Measurements from ENCODE around the gene MOCS3. TPM values are rescaled to one million over a fixed set of nuclear protein-coding genes. Genes with fewer than 3 reads are reported as not detected.

Gene MOCS3
- 8.4 and 9.7 TPM in 2 replicates for total RNA-seq (2016; rRNA removed; fragmentation: Illumina TruSeq; extraction: Trizol)
- 1.2 and 1.3 TPM in 2 replicates for total RNA-seq (2016; cell fraction: cytosol; rRNA removed; fragmentation: Illumina TruSeq; extraction: Trizol; ENCODE audit: low read depth)
- 7.8 and 8.8 TPM in 2 replicates for total RNA-seq (2016; cell fraction: insoluble cytoplasmic fraction; rRNA removed; fragmentation: Illumina TruSeq; extraction: Trizol)
- total RNA-seq (2016; cell fraction: membrane; rRNA removed; fragmentation: Illumina TruSeq; extraction: Trizol) = 3.7 and 4.2 TPM in 2 replicates
- total RNA-seq (2016; cell fraction: nucleus; rRNA removed; fragmentation: Illumina TruSeq; extraction: Trizol) = 5.4 and 5.7 TPM in 2 replicates
- polyA plus RNA-seq (2011; rRNA removed) = 3.7 and 4.1 TPM in 2 replicates
- 4.0 and 4.1 TPM in 2 replicates for polyA plus RNA-seq (2011; cell fraction: cytosol; rRNA removed)
- polyA plus RNA-seq (2011; cell fraction: nucleus; rRNA removed) = 2.9 and 3.2 TPM in 2 replicates
- 2.7 and 3.3 TPM in 2 replicates for polyA plus RNA-seq (2012)
- 0.53 and 0.58 TPM in 2 replicates for polyA plus RNA-seq (2016; cell fraction: cytosol; fragmentation: Illumina TruSeq; extraction: Trizol; ENCODE audit: low read depth)
- polyA plus RNA-seq (2016; cell fraction: insoluble cytoplasmic fraction; fragmentation: Illumina TruSeq; extraction: Trizol; ENCODE audit: low read depth) = 7.8 and 8.0 TPM in 2 replicates
- 1.7 and 2.1 TPM in 2 replicates for polyA plus RNA-seq (2016; cell fraction: membrane; fragmentation: Illumina TruSeq; extraction: Trizol; ENCODE audit: low read depth)
- 4.3 and 4.4 TPM in 2 replicates for polyA plus RNA-seq (2016; cell fraction: nucleus; fragmentation: Illumina TruSeq; extraction: Trizol; ENCODE audit: insufficient read depth, low read depth)
- polyA minus RNA-seq (2011; rRNA and poly(A)+ RNA removed; ENCODE audit: low replicate concordance) = 14.6 and 20.7 TPM in 2 replicates
- polyA minus RNA-seq (2011; cell fraction: cytosol; rRNA and poly(A)+ RNA removed) = 6.3 and 6.7 TPM in 2 replicates
- 12.4 and 13.6 TPM in 2 replicates for polyA minus RNA-seq (2011; cell fraction: nucleus; rRNA and poly(A)+ RNA removed)
- percentile 93 among the genes with signal in this experiment for Bru-seq, nascent RNA
- BruChase-seq, experiment 1, labeled RNA remaining after a 6-hour chase = percentile 62 among the genes with signal in this experiment
- percentile 87 among the genes with signal in this experiment for BruChase-seq, experiment 2, labeled RNA remaining after a 2-hour chase
- long read RNA-seq, experiment 1, full-length matches to known transcripts = 19 of 19 reads
- long read RNA-seq, experiment 1, partial matches to known transcripts = 0 of 19 reads
- long read RNA-seq, experiment 1, other reads (novel, unspliced or antisense) = 0 of 19 reads
- long read RNA-seq, experiment 2, full-length matches to known transcripts = 19 of 19 reads
- long read RNA-seq, experiment 2, partial matches to known transcripts = 0 of 19 reads
- long read RNA-seq, experiment 2, other reads (novel, unspliced or antisense) = 0 of 19 reads

GRCh38 chr20:50958615-50959542 lies at the start of gene MOCS3:
TSS of gene MOCS3 (plus strand) at chr20:50958818. CDS start at chr20:50958843, 25 bp downstream.
- CTCF ChIA-PET (ENCODE audit: low intra/inter-chr PET ratio, low total read pairs) = interaction anchor here (1.9 to 2.3 kb wide), 2 partner anchors 30 to 140 kb away, joined by 7 to 9 read pairs; no protein-coding TSS in a partner anchor
- Histone ChIP-seq H4K20me1 (ENCODE audit: insufficient read depth, low read length) (peaks cover 42% of the 10 kb centered on the region), H3K79me2 (ENCODE audit: insufficient read depth, low read length) (peaks cover 69% of the 10 kb centered on the region)
- TF ChIP-seq ATAD3A (CRISPR knock-in tag; IDR thresholded peaks at IDR 0.05) (0 out of 2 replicates have a peak, but pooled peaks have one; percentile 42), SRSF4 (IDR thresholded peaks at IDR 0.05; ENCODE audit: low read depth, low read length, poor library complexity, severe bottlenecking) (no peak), ZNF546 (CRISPR knock-in tag; conservative IDR thresholded peaks at IDR 0.05) (peak; percentile 14; the same call in 1 of the 2 replicates), BCL3 (CRISPR knock-in tag; IDR thresholded peaks at IDR 0.05) (peak; percentile 17; the same call in 1 of the 2 replicates), JUN (CRISPR knock-in tag; IDR thresholded peaks at IDR 0.05) (peak; percentile 13; the same call in 1 of the 2 replicates), RBM39 (IDR thresholded peaks at IDR 0.05; ENCODE audit: low read depth, low read length, poor library complexity, severe bottlenecking) (no peak), ZNF557 (CRISPR knock-in tag; IDR thresholded peaks at IDR 0.05) (peak; percentile 92), ZC3H4 (CRISPR knock-in tag; IDR thresholded peaks at IDR 0.05; ENCODE audit: borderline replicate concordance) (0 out of 2 replicates have a peak, but pooled peaks have one; percentile 20), ZBTB34 (CRISPR knock-in tag; IDR thresholded peaks at IDR 0.05) (no peak), JDP2 (CRISPR knock-in tag; IDR thresholded peaks at IDR 0.05; ENCODE audit: borderline replicate concordance) (peak; percentile 22; the same call in 1 of the 2 replicates)

More at GRCh38 chr20:50958615-50959542, at the start of gene MOCS3:
- Histone ChIP-seq H3K36me3 (replicated peaks in 1 of 2; ENCODE audit: control insufficient read depth in 1 of 2, insufficient read depth in 2 of 2, low read length in 2 of 2) (peaks cover 0 to 16% of the 10 kb centered on the region in 2 experiments; a peak in 4 of 5 replicates), H3K27ac (ENCODE audit: extremely low read length, insufficient read depth, low read length) (peak within 1 kb of the TSS; percentile 86), H3K4me1 (ENCODE audit: insufficient read depth, low read length) (peaks cover 44% of the 10 kb centered on the region), H3K4me2 (ENCODE audit: low read depth, low read length) (peak within 1 kb of the TSS; percentile 94), H3K4me3 (replicated peaks in 1 of 3; ENCODE audit: insufficient read depth in 1 of 3, low read depth in 2 of 3, low read length in 3 of 3) (peak within 1 kb of the TSS; percentile 85 to 97 (median 97)), H3K27me3 (ENCODE audit: control insufficient read depth in 1 of 2, insufficient read depth in 2 of 2, low read length in 2 of 2) (no peaks in the 10 kb centered on the region; a peak in 1 of 5 replicates), H3K9me3 (ENCODE audit: low read length) (no peaks in the 10 kb centered on the region), H2AFZ (ENCODE audit: low read length) (peak within 1 kb of the TSS; percentile 90), H3K9ac (ENCODE audit: insufficient read depth, low read depth, low read length) (peak within 1 kb of the TSS; percentile 94)
- in situ Hi-C loops (cut with HindIII; ENCODE audit: extremely low pct_ligation_motif_present, low pct_unique_long_range_greater_than_20kb) (no loop called here), intact Hi-C loops (cut with micrococcal nuclease; ENCODE audit: unreplicated experiment) (loop anchor here (1.0 to 2.0 kb wide), 2 partner anchors 26 to 141 kb away; no protein-coding TSS in a partner anchor)
- 8% methylated on average over 58 of the region's 67 CpGs for WGBS (ENCODE audit: low lambda C conversion rate)
- DNase-seq (ENCODE audit: low spot score) (peak; percentile 97), FAIRE-seq (peak; percentile 50), ATAC-seq (peak; percentile 84)
- POLR2A ChIA-PET = interaction anchor here (0.6 to 3.8 kb wide), 24 partner anchors 9 to 843 kb away, joined by 3 to 87 read pairs (median 3); partner anchors contain the start of genes ADNP and BCAS4
- TSS peak; percentile 83 for BruUV-seq (replicated peaks)

Measured in HepG2 (cell line).